ENCODE measurements around the gene RALGPS2. TPM values are rescaled to one million over a fixed set of nuclear protein-coding genes. Genes with fewer than 3 reads are reported as not detected.

Gene RALGPS2
- total RNA-seq, 1 experiment from 2014 or later, result 38.0 TPM

- no peaks in the 10 kb centered on the region for H3K4me1 Mint-ChIP-seq
- H3K27ac Mint-ChIP-seq, result no peak overlapping the region
- DNase-seq (ENCODE audit: low spot score), result no peak
- ChIA-PET CTCF (no interaction called here), POLR2A (no interaction called here)
- no peak overlapping the region for H3K4me3 Mint-ChIP-seq
- H3K27me3 Mint-ChIP-seq (ENCODE audit: low read depth), result no peaks in the 10 kb centered on the region
- no peaks in the 10 kb centered on the region for H3K9me3 Mint-ChIP-seq
- H3K36me3 Mint-ChIP-seq, result peaks cover 25% of the 10 kb centered on the region
- no peak for ATAC-seq
- TF ChIP-seq USF2 (CRISPR knock-in tag; IDR thresholded peaks at IDR 0.05), result no peak
- TF ChIP-seq IRF1 (CRISPR knock-in tag; IDR thresholded peaks at IDR 0.05), result no peak
- no peak for TF ChIP-seq AFF4 (CRISPR knock-in tag; IDR thresholded peaks at IDR 0.05; ENCODE audit: borderline replicate concordance)
- no peak for TF ChIP-seq RORB (CRISPR knock-in tag; IDR thresholded peaks at IDR 0.05)
- no peak for TF ChIP-seq SOX15 (CRISPR knock-in tag; IDR thresholded peaks at IDR 0.05)
- no peak for TF ChIP-seq ATF1 (CRISPR knock-in tag; IDR thresholded peaks at IDR 0.05)
- TF ChIP-seq ZNF138 (CRISPR knock-in tag; conservative IDR thresholded peaks at IDR 0.05), result no peak
- no peak for TF ChIP-seq ERG (CRISPR knock-in tag; IDR thresholded peaks at IDR 0.05)
- TF ChIP-seq SP1 (CRISPR knock-in tag; conservative IDR thresholded peaks at IDR 0.05), result no peak
- TF ChIP-seq ELF4 (CRISPR knock-in tag; IDR thresholded peaks at IDR 0.05; ENCODE audit: low read depth), result no peak
- TF ChIP-seq E2F5 (CRISPR knock-in tag; IDR thresholded peaks at IDR 0.05), result no peak
- no peak for TF ChIP-seq PREB (CRISPR knock-in tag; IDR thresholded peaks at IDR 0.05; ENCODE audit: borderline replicate concordance)
- no peak for TF ChIP-seq SMAD3 (CRISPR knock-in tag; IDR thresholded peaks at IDR 0.05; ENCODE audit: borderline replicate concordance)
- no peak for TF ChIP-seq MXD4 (CRISPR knock-in tag; IDR thresholded peaks at IDR 0.05; ENCODE audit: borderline replicate concordance)
- TF ChIP-seq ZNF423 (CRISPR knock-in tag; IDR thresholded peaks at IDR 0.05), result no peak
- TF ChIP-seq ZNF532 (CRISPR knock-in tag; IDR thresholded peaks at IDR 0.05; ENCODE audit: borderline replicate concordance), result no peak
- no peak for TF ChIP-seq FOXJ3 (CRISPR knock-in tag; IDR thresholded peaks at IDR 0.05; ENCODE audit: borderline replicate concordance)
Observed at GRCh38 chr1:178912597-178912996, 187.6 kb downstream of the RALGPS2 start.

All from WTC11 (cell line).